Hypothalamus (tissue), 51 donors: ENCODE results near the gene AUP1.

Experiments
- DNase-seq, 51 donors: peaks; one replicate each; lab custom pipeline; 2025; lab: John Stamatoyannopoulos, UW

AUP1 gene

DNA sequence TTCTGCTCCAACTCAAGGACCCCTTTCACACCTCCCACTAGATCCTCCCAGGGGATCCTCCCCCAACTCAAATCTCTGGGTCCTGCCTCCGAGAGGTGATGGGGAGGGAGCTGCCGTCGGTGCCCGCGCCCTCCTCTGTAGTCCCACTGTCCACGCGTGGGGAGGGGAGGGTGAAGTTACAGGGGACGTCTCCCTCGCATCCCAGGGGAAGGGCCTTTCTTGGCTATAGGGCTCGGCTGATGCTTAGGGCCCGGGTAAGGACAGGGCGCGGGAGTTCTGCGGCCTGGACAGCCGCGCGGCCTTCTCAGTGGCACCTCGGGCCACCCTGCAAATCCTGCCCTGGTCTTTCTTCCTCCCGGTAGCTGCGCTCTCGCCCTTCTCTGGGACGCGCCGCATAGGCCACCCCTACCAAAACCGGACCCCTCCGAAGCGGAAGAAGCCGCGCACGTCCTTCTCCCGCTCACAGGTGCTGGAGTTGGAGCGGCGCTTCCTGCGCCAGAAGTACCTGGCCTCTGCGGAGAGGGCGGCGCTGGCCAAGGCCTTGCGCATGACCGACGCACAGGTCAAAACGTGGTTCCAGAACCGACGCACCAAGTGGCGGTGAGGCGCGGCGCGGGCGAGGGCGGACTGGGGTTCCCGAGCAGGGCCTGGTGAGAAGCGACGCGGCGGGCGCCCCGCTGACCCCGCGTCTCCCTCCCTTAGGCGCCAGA, 14.1 kb downstream of the AUP1 start:
- DNase-seq = no peak

- DNase-seq = no peak
Measured at GRCh38 chr2:74514368-74515270, 14.9 kb downstream of the AUP1 start, which contains the start of gene TLX2. Gene TLX2 (plus strand): TSS chr2:74514450. CDS start chr2:74514807, 357 bp downstream.

DNA sequence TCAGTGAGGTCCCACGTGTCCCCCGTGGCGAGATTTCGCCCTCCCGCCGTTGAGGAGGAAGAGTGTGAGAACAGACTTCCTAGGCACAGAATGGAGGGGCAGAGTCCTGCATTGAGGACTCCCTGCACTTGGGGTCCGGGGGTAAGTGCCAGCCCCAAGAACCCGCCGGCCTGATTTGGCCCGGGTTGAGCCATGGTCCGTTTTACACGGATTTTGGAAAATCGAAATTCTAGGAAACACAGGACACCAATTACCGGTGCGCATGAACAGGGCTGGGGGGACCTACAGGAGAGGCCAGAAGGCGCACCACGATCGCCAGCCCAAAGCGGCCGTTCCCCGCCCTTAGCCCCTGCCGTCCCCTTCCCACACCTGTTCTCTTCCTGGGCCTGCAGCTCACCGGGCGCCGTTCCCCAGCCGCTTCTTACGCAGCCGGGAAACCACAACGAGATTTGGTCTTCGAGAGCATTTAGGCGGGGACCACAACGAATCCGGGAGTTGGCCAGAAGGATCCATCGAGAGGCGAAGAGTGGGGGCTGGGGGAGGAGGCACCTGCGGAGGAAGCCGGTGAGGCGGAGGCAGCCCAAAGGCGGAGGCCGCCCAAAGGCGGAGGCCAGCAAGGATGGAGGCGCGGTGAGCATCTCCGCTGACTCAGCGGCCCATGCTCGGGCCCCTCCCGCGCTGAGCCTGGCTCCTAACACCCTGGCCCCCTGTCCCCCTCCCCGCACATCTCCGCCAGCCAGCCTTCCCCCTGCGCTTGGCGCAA, 15.7 kb downstream of the AUP1 start:
- DNase-seq = no peak

GRCh38 chr2:74512744-74513604, 16.5 kb downstream of the AUP1 start:
- DNase-seq = no peak

DNA sequence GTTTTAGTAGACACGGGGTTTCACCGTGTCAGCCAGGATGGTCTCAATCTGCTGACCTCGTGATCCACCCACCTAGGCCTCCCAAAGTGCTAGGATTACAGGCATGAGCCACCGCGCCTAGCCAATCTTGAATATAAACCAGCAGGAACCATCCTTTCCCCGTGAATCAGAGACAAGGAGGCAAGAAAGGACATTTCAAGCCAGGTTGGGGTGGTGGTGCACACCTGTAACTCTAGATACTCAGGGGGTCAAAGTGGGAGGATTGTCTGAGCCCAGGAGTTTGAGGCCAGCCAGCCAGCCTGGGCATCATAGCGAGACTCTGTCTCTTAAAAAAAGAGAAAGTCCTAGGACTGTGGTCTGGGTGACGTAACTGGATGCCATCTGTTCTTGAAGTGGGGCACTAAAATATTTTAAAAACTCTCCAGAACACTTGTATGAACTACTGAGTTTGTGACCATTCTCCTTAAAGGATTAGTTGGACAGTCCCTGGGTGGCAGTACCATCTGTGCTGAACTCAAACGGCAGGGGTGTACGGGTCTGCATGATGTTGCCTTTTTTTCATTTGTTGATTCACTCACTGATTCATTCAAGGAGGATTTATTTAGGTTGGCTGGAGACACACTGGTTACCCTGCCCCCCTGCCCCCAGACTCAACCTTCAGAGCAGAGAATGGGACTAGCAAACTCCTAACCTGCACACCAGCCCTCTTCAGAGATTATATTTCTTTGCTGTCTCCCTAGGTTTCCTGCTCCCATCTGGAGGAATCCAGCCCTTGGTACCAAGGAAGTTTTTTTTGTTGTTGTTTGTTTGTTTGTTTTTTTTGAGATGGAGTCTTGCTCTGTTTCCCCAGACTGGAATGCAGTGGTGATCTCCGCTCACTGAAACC, 18.2 kb downstream of the AUP1 start:
- DNase-seq = no peak

DNA sequence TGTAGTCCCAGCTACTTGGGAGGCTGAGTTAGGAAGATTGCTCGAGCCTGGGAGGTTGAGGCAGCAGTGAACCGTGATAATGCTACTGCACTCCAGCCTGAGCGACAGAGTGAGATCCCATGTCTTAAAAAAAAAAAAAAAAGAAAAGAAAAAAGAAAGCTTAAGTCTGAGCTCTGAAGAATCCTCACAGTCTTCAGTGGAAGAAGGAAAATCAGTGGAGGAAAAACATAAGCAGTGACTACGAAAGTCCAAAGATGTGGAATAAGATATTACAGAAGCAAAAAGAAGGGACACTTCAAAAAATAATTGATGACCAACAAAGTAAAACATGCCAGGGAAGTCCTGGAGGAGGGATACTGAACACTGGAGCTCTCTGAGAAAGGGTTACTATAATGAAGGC, 19.2 kb downstream of the AUP1 start:
- no peak for DNase-seq

GRCh38 chr2:74507926-74508520, 21.5 kb downstream of the AUP1 start:
- peak in 13 of 51 donors; percentile 10 to 55 (median 25) for DNase-seq

GRCh38 chr2:74507145-74507925, 22.2 kb downstream of the AUP1 start, which contains the start of gene PCGF1:
Gene PCGF1 (minus strand): TSS chr2:74507695. CDS start chr2:74507668, 27 bp downstream.
- peak; percentile 77 to 100 (median 95) for DNase-seq

DNA sequence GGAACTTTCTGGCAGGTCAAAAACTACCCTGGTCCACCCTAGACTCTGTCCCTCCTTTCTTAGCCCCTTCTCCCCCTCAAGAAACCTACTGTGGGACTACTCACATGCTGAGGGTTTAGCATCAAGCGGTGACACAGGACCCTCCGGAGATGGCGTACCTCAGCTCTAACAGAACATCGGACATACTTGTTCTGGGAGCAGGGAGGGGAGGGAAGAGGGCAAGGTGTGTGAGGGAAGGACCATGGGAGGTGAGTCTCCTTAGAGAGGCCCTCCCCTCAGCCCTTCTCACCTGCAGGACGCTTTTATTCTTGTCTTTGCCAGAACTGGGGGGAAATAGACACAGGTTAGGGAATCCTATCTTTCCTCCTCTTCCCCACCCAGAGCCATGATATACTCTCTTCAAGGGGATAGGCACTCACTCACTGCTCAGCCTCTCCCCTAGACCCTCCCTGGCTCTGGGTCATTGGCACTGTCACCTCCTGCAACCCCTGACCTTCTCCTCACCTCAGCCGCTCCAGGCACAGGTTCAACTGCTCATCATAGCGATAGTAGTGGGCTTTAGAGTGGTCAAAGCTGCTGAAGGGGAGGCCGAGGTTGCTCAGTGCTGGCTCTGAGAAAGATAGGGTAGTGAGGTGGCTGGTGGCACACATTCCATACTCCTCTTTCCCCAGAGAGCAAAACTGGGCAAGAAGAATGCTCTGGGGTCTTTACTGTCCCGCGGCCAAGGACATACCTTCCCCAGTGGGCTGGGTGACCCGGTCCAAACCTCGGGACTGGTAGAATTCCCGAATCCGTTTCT, 23.9 kb downstream of the AUP1 start:
- no peak for DNase-seq

DNA sequence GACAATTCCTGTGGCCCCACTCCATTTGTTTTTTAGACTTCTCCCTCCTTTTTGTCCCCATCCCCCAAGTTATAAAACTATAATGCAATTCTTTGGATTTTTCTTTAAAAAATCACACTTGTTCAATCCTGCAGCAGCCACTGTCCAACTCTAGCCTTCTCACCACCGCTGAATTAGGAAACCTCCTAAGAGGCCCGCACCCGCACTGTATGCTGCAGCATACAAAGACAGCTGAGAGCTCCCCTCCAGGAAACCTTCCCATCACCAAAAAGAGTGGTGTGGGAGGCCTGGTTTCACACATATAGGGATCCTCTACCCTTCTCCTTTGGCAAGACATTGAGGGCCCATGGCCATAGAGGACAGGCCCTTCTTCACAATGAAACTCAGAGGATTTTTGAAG, 24.9 kb downstream of the AUP1 start:
- no peak for DNase-seq

GRCh38 chr2:74503506-74504475, 25.7 kb downstream of the AUP1 start:
- no peak for DNase-seq

GRCh38 chr2:74502720-74503505, 26.6 kb downstream of the AUP1 start:
- peak in 3 of 51 donors; percentile 1 to 18 (median 3) for DNase-seq

GRCh38 chr2:74502147-74502719, 27.3 kb downstream of the AUP1 start:
- DNase-seq = no peak

DNA sequence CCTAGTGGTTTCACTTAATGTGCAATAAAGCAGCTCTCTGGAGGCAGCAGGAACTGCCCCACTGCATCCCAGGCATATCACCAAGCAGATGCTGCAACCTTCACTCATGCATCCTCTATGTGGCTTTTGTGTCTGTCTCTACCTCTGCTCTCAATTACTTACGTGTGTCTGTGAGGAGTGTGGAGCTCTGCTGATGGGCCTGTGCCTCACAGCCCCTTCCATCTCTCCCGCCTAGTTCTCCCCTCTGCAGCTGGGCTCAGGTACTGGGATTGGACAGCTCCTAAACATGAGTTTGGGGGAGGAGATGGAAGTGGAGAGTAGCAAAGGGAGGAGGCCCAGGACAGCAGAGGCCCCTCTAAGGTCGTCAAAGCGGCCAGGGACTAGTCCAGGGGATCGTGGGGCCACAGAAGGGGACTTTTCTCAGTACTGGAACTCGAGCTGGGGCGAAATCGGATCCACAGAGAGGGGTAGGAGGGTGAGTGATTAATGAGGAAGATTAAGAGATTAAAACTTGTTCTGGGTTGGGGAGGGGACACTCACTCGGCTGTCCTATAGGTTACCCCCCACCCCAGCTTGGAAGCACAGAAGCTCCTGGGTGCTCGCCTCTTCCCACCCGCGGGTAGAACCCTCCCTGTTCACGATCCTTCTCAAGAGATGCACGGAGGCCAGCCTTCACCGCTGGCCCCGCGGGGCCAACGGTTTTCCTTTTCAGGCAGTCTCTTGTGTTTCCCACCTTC, 28.0 kb downstream of the AUP1 start:
- no peak for DNase-seq
